Epithelial cell of esophagus (primary cell): ENCODE measurements around the gene CAPZB.

Experiments
- DNase-seq: peaks from one replicate; pipeline ENCODE4 v3.0.0; 2010; ENCODE audit warnings: low read depth
- H3K4me3 ChIP-seq: 2 replicates; pipeline ENCODE4 v1.5.1; 2011; ENCODE audit warnings: mild to moderate bottlenecking, low read length, control low read depth
- CTCF ChIP-seq: IDR thresholded peaks from 2 replicates; pipeline ENCODE4 v1.5.1; 2011; ENCODE audit warnings: low read depth, mild to moderate bottlenecking, low read length, control low read depth, inconsistent platforms; ENCODE audit not compliant: insufficient read depth; ENCODE audit errors: missing control alignments

CAPZB gene

GRCh38 chr1:19330449-19331135 is 154.7 kb downstream of the CAPZB start:
- no peak for DNase-seq
- no peak overlapping the region for H3K4me3 ChIP-seq
- no peak for TF ChIP-seq CTCF

GRCh38 chr1:19329611-19330010 is 155.7 kb downstream of the CAPZB start:
- TF ChIP-seq CTCF, result no peak
- no peak overlapping the region for H3K4me3 ChIP-seq
- DNase-seq, result no peak

GRCh38 chr1:19329188-19329587 is 156.2 kb downstream of the CAPZB start:
- no peak for TF ChIP-seq CTCF
- no peak overlapping the region for H3K4me3 ChIP-seq
- no peak for DNase-seq

GRCh38 chr1:19328486-19328885 is 156.9 kb downstream of the CAPZB start:
- no peak overlapping the region for H3K4me3 ChIP-seq
- TF ChIP-seq CTCF, result no peak
- DNase-seq, result no peak

- no peak for DNase-seq
- no peak for TF ChIP-seq CTCF
- H3K4me3 ChIP-seq, result no peak overlapping the region
These were observed 157.6 kb downstream of the CAPZB start for GRCh38 chr1:19327736-19328135.

GRCh38 chr1:19327301-19327700 is 158.0 kb downstream of the CAPZB start:
- TF ChIP-seq CTCF, result no peak
- H3K4me3 ChIP-seq, result no peak overlapping the region
- no peak for DNase-seq

GRCh38 chr1:19326748-19327065 is 158.6 kb downstream of the CAPZB start:
- no peak for DNase-seq
- no peak overlapping the region for H3K4me3 ChIP-seq
- no peak for TF ChIP-seq CTCF
